Stimulated activated CD4-positive, alpha-beta T cell treated with anti-CD3 and anti-CD28 coated beads, Interleukin-12 subunit alpha, Interleukin-12 subunit beta, amount 100 ng/mL, for 24 hours (primary cell): Measurements from ENCODE around the gene LGI2.
"Not testable (repeated sequence)": the region's sequence is repeated elsewhere in the genome, so short reads cannot be mapped to it uniquely, and the experiment has no call there.

Source experiments
- DNase-seq, 2 experiments: peaks; one replicate each; pipeline ENCODE4 v3.0.0-alpha.2; 2020; ENCODE audit warnings: low read depth in 2 of 2

The LGI2 gene

DNA sequence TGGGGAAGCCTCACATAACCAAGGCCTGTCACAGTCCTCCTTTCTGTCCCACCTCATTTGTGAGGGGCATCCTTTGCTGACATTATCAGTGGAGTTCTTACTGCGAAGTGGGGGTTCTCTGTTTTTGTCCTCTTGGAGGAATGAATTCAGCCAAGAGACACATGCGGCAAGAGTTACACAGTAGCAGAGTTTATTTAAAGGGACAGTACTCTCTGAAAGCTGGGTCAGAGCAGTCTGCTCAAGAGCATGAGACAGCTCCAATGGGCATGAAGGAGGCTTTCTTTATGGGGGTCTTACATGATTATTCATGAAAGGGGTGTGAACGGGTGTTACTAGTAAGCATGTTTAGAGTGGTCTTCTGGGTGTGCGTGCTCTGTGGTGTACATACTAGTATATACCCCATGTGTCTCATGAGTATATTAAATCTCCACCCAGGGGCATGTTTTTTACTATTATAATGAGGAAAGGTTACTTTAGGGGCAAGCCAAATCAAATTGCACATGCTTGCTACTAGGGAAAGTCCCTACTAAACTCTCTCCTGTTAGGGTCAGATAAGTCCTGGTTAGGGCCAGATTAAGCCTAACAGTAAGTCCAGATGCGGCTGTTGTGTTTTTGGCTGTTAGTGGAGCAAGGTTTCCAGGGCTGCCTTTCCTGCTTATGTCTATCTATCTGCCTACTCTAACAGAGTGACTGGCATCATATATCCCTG is 19.8 kb upstream of the LGI2 start:
- no peak for DNase-seq

DNA sequence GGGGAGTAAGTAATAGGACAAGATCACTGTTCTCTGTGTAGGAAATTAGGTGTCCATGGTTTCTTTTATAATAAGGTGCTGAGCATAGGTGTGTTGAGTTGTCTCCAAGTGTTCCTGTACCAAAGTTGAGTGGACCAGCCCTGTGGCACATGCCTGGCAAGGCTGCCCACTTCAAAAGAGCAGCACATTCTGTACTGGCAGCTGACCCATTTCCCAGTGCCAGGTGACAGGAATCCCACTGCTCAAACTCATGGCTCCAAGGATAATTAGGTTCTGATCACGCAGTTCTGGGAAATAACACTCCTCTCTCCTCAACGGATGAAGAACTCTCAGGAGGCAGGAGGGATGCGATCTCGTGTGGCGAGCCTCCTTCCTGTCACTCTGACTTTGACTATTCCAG is 12.8 kb upstream of the LGI2 start:
- no peak for DNase-seq

- DNase-seq = no peak
Observed at GRCh38 chr4:25033526-25033925, 2.8 kb upstream of the LGI2 start.

- no peak for DNase-seq
Observed at GRCh38 chr4:25032126-25032525, 1.4 kb upstream of the LGI2 start.

DNA sequence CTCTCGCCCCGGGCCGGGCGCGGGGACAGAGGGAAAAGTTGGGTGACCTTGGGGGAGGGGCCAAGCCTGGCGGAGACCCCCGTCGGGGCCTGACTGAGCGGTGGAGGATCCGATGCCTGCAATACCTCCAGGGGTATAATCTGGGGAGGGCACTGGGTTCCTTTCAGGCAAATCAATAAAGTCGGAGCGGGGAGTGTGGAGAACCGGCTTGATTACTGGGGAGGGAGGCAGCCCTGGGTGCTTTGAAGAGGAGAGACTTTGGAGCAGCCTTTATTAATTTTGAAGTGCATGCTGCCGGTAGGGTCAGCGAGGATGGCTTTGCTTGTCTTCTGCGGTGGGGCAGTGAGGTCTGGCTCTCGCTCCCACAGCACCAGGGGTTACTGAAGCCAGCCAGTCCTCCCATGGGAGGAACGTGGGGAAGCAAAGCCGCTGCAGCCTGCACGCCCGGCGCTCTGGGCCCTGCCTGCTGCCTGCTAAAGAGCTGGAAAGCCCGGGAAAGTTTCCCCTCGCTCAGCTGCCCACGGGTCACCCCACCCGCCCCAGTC is 403 bp upstream of the LGI2 start:
- DNase-seq = no peak

- DNase-seq = no peak
Observed at GRCh38 chr4:25029479-25030276, 1.1 kb downstream of the LGI2 start.

GRCh38 chr4:25028851-25029250 is 1.9 kb downstream of the LGI2 start:
- DNase-seq = no peak

- DNase-seq = no peak
Observed at GRCh38 chr4:25022766-25023165, 8.0 kb downstream of the LGI2 start.

- no peak for DNase-seq
Observed at GRCh38 chr4:25021216-25021615, 9.5 kb downstream of the LGI2 start.

- DNase-seq = no peak
Observed at GRCh38 chr4:25020236-25020635, 10.5 kb downstream of the LGI2 start.

- no peak for DNase-seq
Observed at GRCh38 chr4:25019501-25019900, 11.2 kb downstream of the LGI2 start.

DNA sequence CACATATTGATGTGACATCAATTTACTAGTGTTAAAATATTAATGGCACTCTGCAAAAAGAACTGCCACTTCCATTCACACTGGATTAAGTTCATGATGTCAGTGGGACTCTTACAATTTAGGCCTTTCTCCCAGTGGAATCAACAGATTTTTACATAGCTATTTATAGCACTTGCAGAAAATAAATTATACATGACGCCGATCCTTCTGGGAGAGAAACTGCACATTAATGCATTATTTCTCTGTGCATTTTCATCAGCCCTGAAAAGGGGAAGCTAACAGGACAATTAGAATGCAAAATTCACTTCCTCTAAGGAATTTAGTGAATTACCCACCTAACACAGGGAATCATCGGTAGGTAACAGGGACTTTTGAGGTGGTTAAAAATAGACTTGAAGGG is 15.7 kb downstream of the LGI2 start:
- no peak for DNase-seq

DNA sequence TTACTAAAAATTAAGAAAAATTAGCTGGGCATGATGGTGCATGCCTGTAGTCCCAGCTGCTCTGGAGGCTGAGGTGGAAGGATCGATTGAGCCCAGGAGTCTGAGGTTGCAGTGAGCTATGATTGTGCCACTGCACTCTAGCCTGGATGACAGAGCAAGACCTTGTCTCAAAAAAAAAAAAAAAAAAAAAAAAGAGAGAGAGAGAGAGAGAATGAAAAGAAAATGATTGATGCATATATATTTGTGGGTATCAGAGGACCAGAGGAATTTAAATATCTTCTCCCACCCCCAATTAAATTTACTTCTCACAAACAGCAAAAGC is 16.1 kb downstream of the LGI2 start:
- not testable (repeated sequence) for DNase-seq

GRCh38 chr4:25013756-25014661 is 16.7 kb downstream of the LGI2 start:
- DNase-seq = no peak

DNA sequence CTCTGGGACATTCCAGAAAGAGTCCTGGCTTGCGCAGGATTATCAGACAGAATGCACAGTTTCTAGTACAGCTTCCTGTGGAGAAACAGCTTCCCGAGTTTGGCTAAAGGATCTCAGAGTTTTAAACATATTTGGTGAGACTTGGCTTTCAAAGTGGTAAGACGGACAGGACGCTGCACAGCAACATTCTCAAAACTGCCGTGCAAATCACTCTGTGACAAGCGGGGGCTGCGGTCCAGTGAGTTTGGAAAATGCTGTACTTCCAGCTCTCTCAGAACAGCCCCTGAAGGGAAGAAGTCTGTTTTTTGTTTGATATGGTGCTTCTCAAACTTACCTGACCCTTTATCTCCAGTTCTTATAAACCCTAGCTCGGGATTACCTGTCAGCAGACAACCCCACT is 18.1 kb downstream of the LGI2 start:
- DNase-seq = no peak

DNA sequence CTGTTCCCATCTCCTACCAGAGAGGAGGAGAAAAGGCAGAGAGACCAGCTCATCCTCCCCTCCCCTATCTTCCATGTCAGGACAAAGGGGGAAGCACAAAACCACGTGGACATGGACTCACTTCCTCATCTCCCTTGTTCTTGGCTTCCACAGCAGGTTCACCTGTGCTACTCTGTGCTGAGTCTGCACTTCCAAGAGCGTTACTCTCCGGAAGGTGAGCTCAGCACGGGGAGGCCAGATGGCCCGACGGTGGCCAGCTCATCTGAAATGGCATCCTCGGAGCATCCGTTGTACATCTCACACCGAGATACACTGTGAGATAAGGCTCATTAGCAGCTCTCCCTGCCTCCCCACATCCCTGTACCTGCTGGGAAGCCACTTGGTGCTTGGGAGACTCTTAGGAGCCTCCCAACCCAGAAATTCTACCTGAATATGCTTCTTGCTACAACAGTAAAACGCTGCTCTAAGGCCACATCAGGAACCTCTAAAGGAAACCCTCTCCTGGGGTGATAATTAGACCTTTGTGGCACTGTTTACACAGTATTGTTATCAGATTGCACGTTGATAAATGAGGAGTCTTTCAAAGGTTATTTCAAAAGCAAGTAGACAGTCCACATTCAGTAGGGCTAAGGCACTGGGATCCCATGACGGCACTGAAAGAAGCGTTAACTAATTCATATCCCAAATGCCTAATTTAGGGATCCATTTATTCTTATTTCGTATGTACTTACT is 19.4 kb downstream of the LGI2 start:
- no peak for DNase-seq

- no peak for DNase-seq
Observed at GRCh38 chr4:25007598-25007997, 23.1 kb downstream of the LGI2 start.

- no peak for DNase-seq
Observed at GRCh38 chr4:25002681-25003080, 28.1 kb downstream of the LGI2 start.

- no peak for DNase-seq
Observed at GRCh38 chr4:25001509-25001908, 29.2 kb downstream of the LGI2 start.

- no peak for DNase-seq
Observed at GRCh38 chr4:25000639-25001038, 30.1 kb downstream of the LGI2 start.

DNA sequence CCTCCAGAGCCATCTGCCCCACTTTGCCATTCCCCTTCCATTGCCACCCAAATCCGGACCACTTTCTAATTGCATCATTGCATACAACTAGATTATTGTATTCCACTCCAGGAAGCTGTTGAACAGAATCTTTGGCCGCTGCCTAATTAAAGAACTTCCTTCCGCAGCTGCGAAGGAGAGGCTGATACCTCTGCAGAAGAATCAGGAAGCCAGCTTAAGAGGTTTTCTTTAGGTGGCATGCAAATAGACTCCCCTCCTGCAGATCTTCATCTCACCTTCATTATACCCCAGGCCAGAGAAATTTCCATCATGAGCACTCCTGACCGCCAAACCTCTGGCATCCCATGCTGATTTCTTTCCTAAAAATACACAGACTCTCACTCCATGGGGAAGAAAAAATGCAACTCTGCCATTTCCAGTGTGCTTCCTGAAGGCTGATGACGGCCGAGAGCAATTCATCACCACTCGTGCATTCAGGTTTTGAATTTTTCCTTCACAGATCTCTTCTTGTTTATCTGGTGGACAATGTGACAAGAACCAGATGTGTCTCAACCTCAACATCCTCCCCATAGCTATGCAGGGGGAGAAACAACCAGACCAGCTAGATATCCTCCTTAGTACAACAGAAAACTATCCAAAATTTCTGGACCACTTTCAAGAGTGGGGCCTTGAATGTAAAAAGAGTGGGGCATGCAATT is 31.2 kb downstream of the LGI2 start:
- DNase-seq = no peak
